IMR-90 (cell line): ENCODE results near the gene HTRA2. TPM values are rescaled to one million over a fixed set of nuclear protein-coding genes. Genes with fewer than 3 reads are reported as not detected.

Experiments
- ATAC-seq: fragments of 200-7000 bp; cut with Tn5 transposase; 2 replicates; pipeline ENCODE4 v1.9.1; 2020; ENCODE audit warnings: low read depth, mild to moderate bottlenecking, moderate library complexity
- BruUV-seq: library from RNA; stranded (reverse); fragments of 400-500 nt; replicated peaks from 2 replicates; lab custom pipeline; 2021; lab: Mats Ljungman, UMichigan
- CTCF ChIA-PET: fragments of 300-600 bp; formaldehyde crosslinking; extraction: SDS; loops from one replicate; lab custom pipeline; 2021; ENCODE audit warnings: antibody characterized with exemption; lab: Yijun Ruan, JAX
- POLR2A ChIA-PET: fragments of 300-600 bp; sonication (Branson Sonifier 250); formaldehyde crosslinking; loops from one replicate; lab custom pipeline; 2022; ENCODE audit warnings: antibody characterized with exemption; ENCODE audit not compliant: unreplicated experiment; lab: Charles Lee
- DNase-seq: peaks from one replicate; pipeline ENCODE4 v3.0.0; 2013
- H2AFZ ChIP-seq: replicated peaks from 2 replicates; pipeline ENCODE3; 2013; ENCODE audit warnings: low read length, mild to moderate bottlenecking; ENCODE audit not compliant: poor library complexity
- H2AK5ac ChIP-seq: 2 replicates; pipeline ENCODE4 v1.6.1; 2013; ENCODE audit warnings: low read depth, low read length, inconsistent platforms
- H2AK9ac ChIP-seq: replicated peaks from 2 replicates; pipeline ENCODE3; 2013; ENCODE audit warnings: mild to moderate bottlenecking, low read depth, low read length, moderate library complexity; ENCODE audit not compliant: poor library complexity
- H2BK120ac ChIP-seq: 2 replicates; pipeline ENCODE4 v1.6.1; 2013; ENCODE audit warnings: low read depth, low read length, inconsistent platforms
- H2BK15ac ChIP-seq: 3 replicates; pipeline ENCODE4 v1.6.1; 2013; ENCODE audit warnings: low read depth, low read length, inconsistent platforms
- H2BK20ac ChIP-seq: 2 replicates; pipeline ENCODE4 v1.6.1; 2013; ENCODE audit warnings: low read depth, mild to moderate bottlenecking, inconsistent platforms, low read length, moderate library complexity
- H2BK5ac ChIP-seq: 2 replicates; pipeline ENCODE4 v1.6.1; 2013; ENCODE audit warnings: mild to moderate bottlenecking, low read depth, low read length, inconsistent platforms; ENCODE audit not compliant: poor library complexity, severe bottlenecking
- H3K14ac ChIP-seq: replicated peaks from 2 replicates; pipeline ENCODE4 v1.6.1; 2013; ENCODE audit warnings: low read depth, low read length, inconsistent platforms
- H3K18ac ChIP-seq: 2 replicates; pipeline ENCODE4 v1.6.1; 2013; ENCODE audit warnings: low read depth, low read length, control low read depth
- H3K23ac ChIP-seq: 2 replicates; pipeline ENCODE4 v1.6.1; 2013; ENCODE audit warnings: low read depth, low read length, inconsistent platforms
- H3K27ac ChIP-seq: 2 replicates; pipeline ENCODE4 v1.5.1; 2013; ENCODE audit warnings: mild to moderate bottlenecking, control low read depth, low read length; ENCODE audit not compliant: insufficient read depth
- H3K27me3 ChIP-seq: 2 replicates; pipeline ENCODE4 v1.6.1; 2013; ENCODE audit warnings: low read length; ENCODE audit not compliant: control insufficient read depth, insufficient read depth
- H3K36me3 ChIP-seq: 2 replicates; pipeline ENCODE4 v1.6.1; 2013; ENCODE audit warnings: low read length, mixed read lengths; ENCODE audit not compliant: control insufficient read depth, insufficient read depth
- H3K4ac ChIP-seq: 2 replicates; pipeline ENCODE4 v1.6.1; 2013; ENCODE audit warnings: low read depth, low read length, inconsistent platforms
- H3K4me1 ChIP-seq: 2 replicates; pipeline ENCODE4 v1.6.1; 2013; ENCODE audit warnings: low read length, mixed read lengths; ENCODE audit not compliant: control insufficient read depth, insufficient read depth
- H3K4me2 ChIP-seq: 2 replicates; pipeline ENCODE4 v1.6.1; 2013; ENCODE audit warnings: low read depth, mild to moderate bottlenecking, control low read depth, low read length, moderate library complexity
- H3K4me3 ChIP-seq: 2 replicates; pipeline ENCODE4 v1.5.1; 2013; ENCODE audit warnings: low read depth, mild to moderate bottlenecking, control low read depth, low read length, moderate library complexity; ENCODE audit not compliant: insufficient read depth
- H3K56ac ChIP-seq: 2 replicates; pipeline ENCODE4 v1.6.1; 2013; ENCODE audit warnings: low read length, inconsistent platforms; ENCODE audit not compliant: insufficient read depth; ENCODE audit errors: extremely low read depth
- H3K79me1 ChIP-seq, 2 experiments: 2 replicates each; pipeline ENCODE4 v1.6.1; 2013; ENCODE audit warnings: low read length in 2 of 2, inconsistent platforms in 1 of 2, low read depth in 1 of 2
- H3K9ac ChIP-seq: 2 replicates; pipeline ENCODE4 v1.6.1; 2013; ENCODE audit warnings: low read depth, low read length, control low read depth
- H3K9me1 ChIP-seq: 2 replicates; pipeline ENCODE4 v1.6.1; 2013; ENCODE audit warnings: low read length, inconsistent platforms; ENCODE audit not compliant: insufficient read depth
- H3K9me3 ChIP-seq: 2 replicates; pipeline ENCODE4 v1.6.1; 2013; ENCODE audit warnings: low read length; ENCODE audit not compliant: control insufficient read depth, insufficient read depth
- H4K20me1 ChIP-seq: 2 replicates; pipeline ENCODE4 v1.6.1; 2013; ENCODE audit warnings: low read length, inconsistent platforms; ENCODE audit not compliant: insufficient read depth
- H4K5ac ChIP-seq: 2 replicates; pipeline ENCODE4 v1.6.1; 2013; ENCODE audit warnings: mild to moderate bottlenecking, low read depth, low read length, control low read depth
- H4K8ac ChIP-seq, 2 experiments: 2 replicates each; pipeline ENCODE4 v1.6.1; 2013; ENCODE audit warnings: low read depth in 2 of 2, low read length in 2 of 2, control low read depth in 1 of 2, inconsistent platforms in 1 of 2
- H4K91ac ChIP-seq: 2 replicates; pipeline ENCODE4 v1.6.1; 2013; ENCODE audit warnings: low read depth, low read length, inconsistent platforms; ENCODE audit not compliant: insufficient read depth
- WGBS, 2 experiments: methylation state at CpG; one replicate each; pipeline versions ENCODE4 v1.1.5 to v1.1.7; 2013; ENCODE audit warnings: missing lambda C conversion rate in 2 of 2; ENCODE audit not compliant: insufficient read length in 1 of 2; ENCODE audit errors: extremely low coverage in 2 of 2; 5-methylcytosine and 5-hydroxymethylcytosine counted together
- dilution Hi-C: fragments of 300-500 bp; cut with HindIII; formaldehyde crosslinking; loops from one replicate; pipeline ENCODE4 v1.14.3; 2018; ENCODE audit warnings: low sequenced_read_pairs; ENCODE audit not compliant: unreplicated experiment
- in situ Hi-C: fragments of 300-500 bp; cut with MboI; formaldehyde crosslinking; loops from 3 replicates; pipeline ENCODE4 v1.14.3; 2019; ENCODE audit warnings: low sequenced_read_pairs, inconsistent platforms, mixed read lengths
- intact Hi-C: fragments of 100-400 bp; cut with micrococcal nuclease; formaldehyde crosslinking; loops from 2 replicates; pipeline ENCODE4 v1.10.0; 2022
- polyA plus RNA-seq, 3 experiments: library from polyadenylated mRNA; depleted of rRNA; stranded (reverse); fragments of >200 nt; gene quantifications; 2 replicates each; pipeline ENCODE4 v1.2.3, GENCODE V29; 2012; ENCODE audit warnings: low replicate concordance in 1 of 3
- total RNA-seq: library from RNA; depleted of rRNA; stranded (reverse); fragments of >200 nt; gene quantifications from 2 replicates; pipeline ENCODE4 v1.2.3, GENCODE V29; 2012
- TF ChIP-seq, protein P1 (sequence below): fragments of 150-350 bp; IDR thresholded peaks from 2 replicates; pipeline ENCODE4 v1.6.1; 2016; ENCODE audit warnings: low read depth, mild to moderate bottlenecking, low read length, moderate library complexity, borderline replicate concordance

The HTRA2 gene
- total and polyA plus RNA-seq, 2 of the 4 experiments (the other 2 are of a cell fraction), result 23.6 to 28.1 TPM

DNA sequence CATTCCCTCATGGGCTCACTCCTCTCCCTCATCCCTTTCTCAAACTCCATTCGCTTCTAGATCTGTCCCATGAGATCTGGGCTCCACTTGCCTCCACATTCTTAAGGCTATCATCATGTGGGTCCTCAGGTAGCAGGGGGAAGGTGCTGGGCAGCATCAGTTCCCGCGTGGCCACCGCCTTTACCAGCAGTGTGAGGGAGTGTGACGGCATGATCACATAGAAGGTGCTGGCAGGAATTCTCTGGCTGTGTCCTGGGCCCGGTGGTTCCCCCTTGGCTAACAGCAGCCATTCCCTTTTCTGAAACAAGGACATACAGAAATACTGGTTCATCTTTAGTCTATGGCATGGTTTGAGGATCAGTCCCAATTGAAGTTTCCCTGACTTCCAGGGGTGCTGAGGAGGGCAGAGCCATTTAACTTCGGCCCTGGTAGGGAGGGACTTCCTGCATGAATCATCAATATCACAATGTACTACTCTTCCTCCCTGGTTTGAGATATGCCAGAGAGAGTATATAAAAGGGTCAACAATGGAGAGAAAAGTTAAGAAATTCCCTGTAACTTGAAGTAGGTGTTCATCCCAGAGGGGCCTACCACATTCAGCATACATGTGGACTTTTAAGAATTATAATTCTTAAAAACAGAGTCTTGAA lies 32.5 kb downstream of the HTRA2 start:
- Histone ChIP-seq H3K4ac (peak overlapping the region; percentile 40; the same call in 1 of the 2 replicates), H2BK15ac (peak overlapping the region; percentile 25; the same call in 1 of the 3 replicates), H3K27me3 (no peaks in the 10 kb centered on the region), H4K91ac (peak overlapping the region; percentile 28; the same call in 1 of the 2 replicates), H4K20me1 (no peaks in the 10 kb centered on the region), H2BK5ac (peak overlapping the region; percentile 14), H2AK5ac (peak overlapping the region; percentile 18; the same call in 1 of the 2 replicates), H3K79me1 (no peaks in the 10 kb centered on the region), H3K4me1 (peaks cover 10% of the 10 kb centered on the region), H4K5ac (no peak overlapping the region), H3K9me3 (no peaks in the 10 kb centered on the region), H2BK20ac (peak overlapping the region; percentile 67; the same call in 1 of the 2 replicates), H3K9me1 (peaks cover 26% of the 10 kb centered on the region), H3K9ac (no peak overlapping the region), H3K18ac (no peak overlapping the region), H3K36me3 (peaks cover 2% of the 10 kb centered on the region; the same call in 1 of the 2 replicates), H2BK120ac (peak overlapping the region; percentile 40), H3K4me2 (no peak overlapping the region), H2AFZ (peak overlapping the region; percentile 61), H3K4me3 (no peak overlapping the region), H3K56ac (no peak overlapping the region), H3K23ac (no peak overlapping the region), H4K8ac (peak overlapping the region in 1 of 2 experiments; percentile 55; a peak in 1 of 4 replicates), H3K14ac (0 out of 2 replicates have a peak overlapping the region, but pooled peaks have one; percentile 45), H3K27ac (no peak overlapping the region), H2AK9ac (no peak overlapping the region)
- ATAC-seq, result no peak
- dilution Hi-C loops, result no loop called here
- ChIA-PET POLR2A (no interaction called here), CTCF (no interaction called here)
- intact Hi-C loops, result no loop called here
- in situ Hi-C loops, result no loop called here
- DNase-seq, result no peak
- TF ChIP-seq, protein P1, sequence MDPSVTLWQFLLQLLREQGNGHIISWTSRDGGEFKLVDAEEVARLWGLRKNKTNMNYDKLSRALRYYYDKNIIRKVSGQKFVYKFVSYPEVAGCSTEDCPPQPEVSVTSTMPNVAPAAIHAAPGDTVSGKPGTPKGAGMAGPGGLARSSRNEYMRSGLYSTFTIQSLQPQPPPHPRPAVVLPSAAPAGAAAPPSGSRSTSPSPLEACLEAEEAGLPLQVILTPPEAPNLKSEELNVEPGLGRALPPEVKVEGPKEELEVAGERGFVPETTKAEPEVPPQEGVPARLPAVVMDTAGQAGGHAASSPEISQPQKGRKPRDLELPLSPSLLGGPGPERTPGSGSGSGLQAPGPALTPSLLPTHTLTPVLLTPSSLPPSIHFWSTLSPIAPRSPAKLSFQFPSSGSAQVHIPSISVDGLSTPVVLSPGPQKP, result no peak
- no TSS peak for BruUV-seq
- WGBS, 2 experiments, result no CpG with 5 or more reads among the region's 7 CpGs
